CD14-positive monocyte (primary cell): ENCODE results near the gene CPSF2. TPM values are rescaled to one million over a fixed set of nuclear protein-coding genes. Genes with fewer than 3 reads are reported as not detected.
"Not testable (repeated sequence)": the region's sequence is repeated elsewhere in the genome, so short reads cannot be mapped to it uniquely, and the experiment has no call there.

Experiments
- DNase-seq, 3 donors: peaks; one replicate each; pipeline ENCODE4 v3.0.0-alpha.2; 2011 to 2022
- H2AFZ ChIP-seq: 2 replicates; pipeline ENCODE4 v1.6.0; 2012; ENCODE audit warnings: mild to moderate bottlenecking, low read depth, low read length, inconsistent platforms; ENCODE audit not compliant: insufficient read depth, poor library complexity, severe bottlenecking
- H3K27ac ChIP-seq, 2 donors: 1 replicate in 1 of 2; 2 replicates in 1 of 2; pipeline ENCODE4 v1.5.1; 2012 to 2013; ENCODE audit warnings: low read length in 2 of 2, control low read depth in 1 of 2, inconsistent platforms in 1 of 2, low read depth in 1 of 2, mild to moderate bottlenecking in 1 of 2
- H3K27me3 ChIP-seq, 2 donors: one replicate each; pipeline versions ENCODE4 v1.6.0 to v1.6.1; 2011 to 2013; ENCODE audit warnings: low read length in 2 of 2; ENCODE audit not compliant: control insufficient read depth in 2 of 2, insufficient read depth in 2 of 2
- H3K36me3 ChIP-seq, 2 donors: replicated peaks in 1 of 2; 1 replicate in 1 of 2; 2 replicates in 1 of 2; pipeline versions ENCODE4 v1.5.1 to v1.6.1; 2012 to 2013; ENCODE audit warnings: low read length in 2 of 2, control low read depth in 1 of 2, inconsistent platforms in 1 of 2, mild to moderate bottlenecking in 1 of 2; ENCODE audit not compliant: insufficient read depth in 2 of 2, control insufficient read depth in 1 of 2
- H3K4me1 ChIP-seq, 2 donors: 1 replicate in 1 of 2; 2 replicates in 1 of 2; pipeline versions ENCODE4 v1.5.1 to v1.6.1; 2012 to 2013; ENCODE audit warnings: low read length in 2 of 2, control low read depth in 1 of 2, inconsistent platforms in 1 of 2, mild to moderate bottlenecking in 1 of 2, moderate library complexity in 1 of 2; ENCODE audit not compliant: insufficient read depth in 2 of 2, control insufficient read depth in 1 of 2
- H3K4me2 ChIP-seq: replicated peaks from 2 replicates; pipeline ENCODE3; 2012; ENCODE audit warnings: low read length, moderate library complexity, mild to moderate bottlenecking; ENCODE audit not compliant: poor library complexity, severe bottlenecking; ENCODE audit errors: extremely low read depth
- H3K4me3 ChIP-seq, 3 experiments: fragments of 200-600 bp in 1 of 3; sonication (generic) in 1 of 3; replicated peaks in 1 of 3; 1 replicate in 2 of 3; 2 replicates in 1 of 3; pipeline ENCODE4 v1.5.1; 2011 to 2013; ENCODE audit warnings: low read length in 3 of 3, mild to moderate bottlenecking in 3 of 3, control low read depth in 2 of 3, low read depth in 2 of 3, inconsistent platforms in 1 of 3, moderate library complexity in 1 of 3
- H3K79me2 ChIP-seq: 2 replicates; pipeline ENCODE4 v1.6.0; 2012; ENCODE audit warnings: mild to moderate bottlenecking, control low read depth, inconsistent platforms, low read length, moderate library complexity; ENCODE audit not compliant: insufficient read depth
- H3K9ac ChIP-seq: 2 replicates; pipeline ENCODE4 v1.6.0; 2017; ENCODE audit warnings: low read length, mild to moderate bottlenecking; ENCODE audit not compliant: insufficient read depth, poor library complexity, severe bottlenecking
- H3K9me3 ChIP-seq, 2 donors: replicated peaks in 1 of 2; 1 replicate in 1 of 2; 2 replicates in 1 of 2; pipeline versions ENCODE4 v1.5.1 to v1.6.1; 2012 to 2013; ENCODE audit warnings: low read length in 2 of 2, control low read depth in 1 of 2; ENCODE audit not compliant: control insufficient read depth in 1 of 2, insufficient read depth in 1 of 2
- H4K20me1 ChIP-seq: 2 replicates; pipeline ENCODE4 v1.6.0; 2012; ENCODE audit warnings: mild to moderate bottlenecking, low read length, control low read depth, moderate library complexity; ENCODE audit not compliant: insufficient read depth
- H3K27ac Mint-ChIP-seq, 7 donors: one replicate each; pipeline ENCODE4 v1.8.0; 2020; ENCODE audit warnings: mild to moderate bottlenecking in 7 of 7, mixed read lengths in 7 of 7, moderate library complexity in 6 of 7, inconsistent platforms in 2 of 7
- H3K27me3 Mint-ChIP-seq, 3 donors: one replicate each; pipeline ENCODE4 v1.8.0; 2021 to 2022; ENCODE audit warnings: low read depth in 3 of 3, mild to moderate bottlenecking in 3 of 3, mixed read lengths in 3 of 3, moderate library complexity in 3 of 3, inconsistent platforms in 1 of 3
- H3K36me3 Mint-ChIP-seq, 2 donors: one replicate each; pipeline ENCODE4 v1.8.0; 2020; ENCODE audit warnings: mixed read lengths in 2 of 2, inconsistent platforms in 1 of 2, mild to moderate bottlenecking in 1 of 2
- H3K4me1 Mint-ChIP-seq: one replicate; pipeline ENCODE4 v1.8.0; 2020; ENCODE audit warnings: mild to moderate bottlenecking, mixed read lengths
- H3K4me3 Mint-ChIP-seq, 2 donors: one replicate each; pipeline ENCODE4 v1.8.0; 2020; ENCODE audit warnings: mild to moderate bottlenecking in 2 of 2, mixed read lengths in 2 of 2, moderate library complexity in 1 of 2
- H3K9me3 Mint-ChIP-seq, 7 donors: one replicate each; pipeline ENCODE4 v1.8.0; 2020 to 2022; ENCODE audit warnings: mixed read lengths in 7 of 7, mild to moderate bottlenecking in 6 of 7, moderate library complexity in 6 of 7, inconsistent platforms in 2 of 7
- WGBS: methylation state at CpG from one replicate; pipeline ENCODE4 v1.1.5; 2013; ENCODE audit warnings: missing lambda C conversion rate; ENCODE audit not compliant: insufficient coverage; 5-methylcytosine and 5-hydroxymethylcytosine counted together
- intact Hi-C, 2 donors: fragments of 100-400 bp; cut with micrococcal nuclease; formaldehyde crosslinking; loops; one replicate each; pipeline versions ENCODE4 v1.15.0 to v1.15.1; 2023
- polyA plus RNA-seq, 3 donors: library from polyadenylated mRNA; depleted of rRNA in 1 of 3; unstranded in 2 of 3; stranded (reverse) in 1 of 3; fragments of 300-500 nt in 2 of 3; fragments of >200 nt in 1 of 3; fragmentation: Illumina TruSeq in 2 of 3; gene quantifications; 1 replicate in 2 of 3; 2 replicates in 1 of 3; pipeline ENCODE4 v1.2.3, GENCODE V29; 2012 to 2021
- TF ChIP-seq, protein P1 (sequence below): fragments of 200-600 bp; IDR thresholded peaks from one replicate; pipeline ENCODE4 v1.8.0; 2022; ENCODE audit warnings: antibody characterized with exemption, mild to moderate bottlenecking

The CPSF2 gene
- polyA plus RNA-seq, 3 donors: 8.5 to 44.9 (median 25.5) TPM

DNA sequence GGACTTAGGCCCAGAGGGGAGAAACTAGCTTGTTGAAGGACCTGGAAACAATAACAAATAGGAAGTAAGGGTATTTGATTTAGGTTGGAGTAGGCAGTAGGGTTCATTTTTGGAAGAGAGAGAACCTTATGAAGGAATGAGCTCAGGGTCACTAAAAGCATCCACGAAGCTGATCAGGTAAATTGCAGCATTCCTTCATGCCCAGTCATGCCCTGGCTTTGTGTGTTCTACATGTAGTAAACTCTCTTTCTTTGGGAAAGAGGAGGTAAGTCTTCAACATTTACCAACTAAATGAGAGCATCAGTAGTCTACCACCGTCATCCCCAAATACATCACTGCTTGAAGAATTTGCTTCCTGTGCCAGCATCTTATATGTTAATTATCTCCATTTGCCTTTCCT lies 54.7 kb downstream of the CPSF2 start:
- H3K4me2 ChIP-seq: no peak overlapping the region
- Mint-ChIP-seq H3K9me3 (peaks cover 2 to 18% (median 12%) of the 10 kb centered on the region in 7 donors), H3K4me3 (no peak overlapping the region), H3K27ac (peak overlapping the region in 1 of 7 donors; percentile 33), H3K4me1 (no peaks in the 10 kb centered on the region), H3K27me3 (peaks cover 0 to 2% (median 0%) of the 10 kb centered on the region in 3 donors), H3K36me3 (peaks cover 7% of the 10 kb centered on the region in 2 donors)
- intact Hi-C loops: no loop called here
- peaks cover 0 to 7% of the 10 kb centered on the region in 2 donors for H3K36me3 ChIP-seq
- peaks cover 13% of the 10 kb centered on the region in 2 donors for H3K9me3 ChIP-seq
- 100% methylated on average over 1 of the region's 2 CpGs for WGBS
- no peak overlapping the region for H3K27ac ChIP-seq
- H3K4me3 ChIP-seq: no peak overlapping the region
- no peak overlapping the region for H2AFZ ChIP-seq
- no peaks in the 10 kb centered on the region for H3K27me3 ChIP-seq
- H3K79me2 ChIP-seq: no peaks in the 10 kb centered on the region
- H3K9ac ChIP-seq: no peak overlapping the region
- H4K20me1 ChIP-seq: no peaks in the 10 kb centered on the region
- TF ChIP-seq, protein P1, sequence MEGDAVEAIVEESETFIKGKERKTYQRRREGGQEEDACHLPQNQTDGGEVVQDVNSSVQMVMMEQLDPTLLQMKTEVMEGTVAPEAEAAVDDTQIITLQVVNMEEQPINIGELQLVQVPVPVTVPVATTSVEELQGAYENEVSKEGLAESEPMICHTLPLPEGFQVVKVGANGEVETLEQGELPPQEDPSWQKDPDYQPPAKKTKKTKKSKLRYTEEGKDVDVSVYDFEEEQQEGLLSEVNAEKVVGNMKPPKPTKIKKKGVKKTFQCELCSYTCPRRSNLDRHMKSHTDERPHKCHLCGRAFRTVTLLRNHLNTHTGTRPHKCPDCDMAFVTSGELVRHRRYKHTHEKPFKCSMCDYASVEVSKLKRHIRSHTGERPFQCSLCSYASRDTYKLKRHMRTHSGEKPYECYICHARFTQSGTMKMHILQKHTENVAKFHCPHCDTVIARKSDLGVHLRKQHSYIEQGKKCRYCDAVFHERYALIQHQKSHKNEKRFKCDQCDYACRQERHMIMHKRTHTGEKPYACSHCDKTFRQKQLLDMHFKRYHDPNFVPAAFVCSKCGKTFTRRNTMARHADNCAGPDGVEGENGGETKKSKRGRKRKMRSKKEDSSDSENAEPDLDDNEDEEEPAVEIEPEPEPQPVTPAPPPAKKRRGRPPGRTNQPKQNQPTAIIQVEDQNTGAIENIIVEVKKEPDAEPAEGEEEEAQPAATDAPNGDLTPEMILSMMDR: no peak
- DNase-seq: no peak
- no peaks in the 10 kb centered on the region for H3K4me1 ChIP-seq

DNA sequence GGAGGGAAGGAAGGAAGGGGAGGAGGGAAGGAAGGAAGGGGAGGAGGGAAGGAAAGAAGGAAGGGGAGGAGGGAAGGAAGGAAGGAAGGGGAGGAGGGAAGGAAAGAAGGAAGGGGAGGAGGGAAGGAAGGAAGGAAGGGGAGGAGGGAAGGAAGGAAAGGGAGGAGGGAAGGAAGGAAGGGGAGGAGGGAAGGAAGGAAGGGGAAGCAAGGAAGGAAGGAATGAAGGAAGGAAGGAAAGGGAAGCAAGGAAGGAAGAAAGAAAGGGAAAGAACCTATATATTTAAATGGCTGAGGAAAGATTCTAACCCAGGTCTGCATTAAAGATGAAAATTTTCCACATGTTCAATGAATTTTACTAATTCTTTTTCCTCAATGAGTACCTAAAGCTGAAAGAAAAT lies 57.4 kb downstream of the CPSF2 start:
- H3K79me2 ChIP-seq, H3K27ac ChIP-seq, H3K27me3 Mint-ChIP-seq, H3K27me3 ChIP-seq, H3K4me3 Mint-ChIP-seq, H3K36me3 ChIP-seq, H4K20me1 ChIP-seq, H3K36me3 Mint-ChIP-seq, H3K9ac ChIP-seq, H2AFZ ChIP-seq, DNase-seq, H3K4me3 ChIP-seq, H3K4me1 ChIP-seq, H3K4me1 Mint-ChIP-seq, intact Hi-C loops, H3K4me2 ChIP-seq: not testable (repeated sequence)
- Mint-ChIP-seq H3K9me3 (peaks cover 2 to 18% (median 12%) of the 10 kb centered on the region in 7 donors), H3K27ac (peak overlapping the region in 1 of 7 donors; percentile 46)
- H3K9me3 ChIP-seq: peaks cover 13% of the 10 kb centered on the region in 2 donors
